WTC11 (cell line): Measurements from ENCODE around the gene GNA12. TPM values are rescaled to one million over a fixed set of nuclear protein-coding genes. Genes with fewer than 3 reads are reported as not detected.
A peak's percentile ranks its signal among the peaks of the same experiment; 100 is the strongest.

Experiments
- ATAC-seq: fragments of 200-7000 bp; cut with Tn5 transposase; 2 replicates; pipeline ENCODE4 v1.10.0; 2021; ENCODE audit warnings: mild to moderate bottlenecking, moderate library complexity
- CTCF ChIA-PET: fragments of 300-600 bp; sonication (Branson Sonifier 250); formaldehyde crosslinking; loops from one replicate; lab custom pipeline; 2021; ENCODE audit warnings: antibody characterized with exemption; lab: Charles Lee
- POLR2A ChIA-PET: fragments of 350-600 bp; sonication (Branson Sonifier 250); formaldehyde crosslinking; loops from one replicate; lab custom pipeline; 2021; ENCODE audit warnings: antibody characterized with exemption; lab: Charles Lee
- DNase-seq: peaks from one replicate; pipeline ENCODE4 v3.0.0; 2021; ENCODE audit warnings: low spot score
- H3K27ac Mint-ChIP-seq: 2 replicates; pipeline ENCODE4 v1.8.0; 2021; ENCODE audit warnings: mixed read lengths
- H3K27me3 Mint-ChIP-seq: 2 replicates; pipeline ENCODE4 v1.8.0; 2021; ENCODE audit warnings: low read depth, mild to moderate bottlenecking, moderate library complexity, mixed read lengths
- H3K36me3 Mint-ChIP-seq: 2 replicates; pipeline ENCODE4 v1.8.0; 2021; ENCODE audit warnings: mixed read lengths
- H3K4me1 Mint-ChIP-seq: 2 replicates; pipeline ENCODE4 v1.8.0; 2022; ENCODE audit warnings: mixed read lengths
- H3K4me3 Mint-ChIP-seq: 2 replicates; pipeline ENCODE4 v1.8.0; 2021; ENCODE audit warnings: mild to moderate bottlenecking, moderate library complexity, mixed read lengths
- H3K9me3 Mint-ChIP-seq: 2 replicates; pipeline ENCODE4 v1.8.0; 2021; ENCODE audit warnings: mixed read lengths
- ATF2 ChIP-seq: sonication (generic); formaldehyde crosslinking; IDR thresholded peaks from 2 replicates; pipeline ENCODE4 v1.8.1; 2022; ENCODE audit warnings: low read depth, missing genetic modification reagents, borderline replicate concordance
- CREB1 ChIP-seq: sonication (generic); formaldehyde crosslinking; IDR thresholded peaks from 2 replicates; pipeline ENCODE4 v1.8.0; 2023; ENCODE audit warnings: mild to moderate bottlenecking, missing genetic modification reagents
- CREM ChIP-seq: sonication (generic); formaldehyde crosslinking; IDR thresholded peaks from 2 replicates; pipeline ENCODE4 v1.8.1; 2022; ENCODE audit warnings: mild to moderate bottlenecking, missing genetic modification reagents, moderate library complexity
- ESRRA ChIP-seq: sonication (generic); formaldehyde crosslinking; IDR thresholded peaks from 2 replicates; pipeline ENCODE4 v1.8.1; 2022; ENCODE audit warnings: mild to moderate bottlenecking, missing genetic modification reagents, borderline replicate concordance
- FOXJ3 ChIP-seq: sonication (generic); formaldehyde crosslinking; IDR thresholded peaks from 2 replicates; pipeline ENCODE4 v1.9.0; 2021; ENCODE audit warnings: missing genetic modification reagents, mild to moderate bottlenecking, borderline replicate concordance
- FOXK1 ChIP-seq: sonication (generic); formaldehyde crosslinking; IDR thresholded peaks from 2 replicates; pipeline ENCODE4 v1.8.0; 2022; ENCODE audit warnings: mild to moderate bottlenecking, moderate library complexity, missing genetic modification reagents
- FOXP4 ChIP-seq: sonication (generic); formaldehyde crosslinking; IDR thresholded peaks from 2 replicates; pipeline ENCODE4 v1.8.0; 2022; ENCODE audit warnings: mild to moderate bottlenecking, missing genetic modification reagents
- GRHL2 ChIP-seq: fragments of 250-450 bp; sonication (Bioruptor Pico); IDR thresholded peaks from 2 replicates; pipeline ENCODE4 v1.8.0; 2022; ENCODE audit warnings: mild to moderate bottlenecking, moderate library complexity; ENCODE audit not compliant: insufficient replicate concordance, severe bottlenecking
- IRF1 ChIP-seq: sonication (generic); formaldehyde crosslinking; IDR thresholded peaks from 2 replicates; pipeline ENCODE4 v1.8.0; 2023; ENCODE audit warnings: missing genetic modification reagents
- IRF2 ChIP-seq: sonication (generic); formaldehyde crosslinking; IDR thresholded peaks from 2 replicates; pipeline ENCODE4 v1.8.0; 2022; ENCODE audit warnings: low read depth, missing genetic modification reagents, borderline replicate concordance
- JUN ChIP-seq: sonication (generic); formaldehyde crosslinking; IDR thresholded peaks from 2 replicates; pipeline ENCODE4 v1.8.0; 2023; ENCODE audit warnings: mild to moderate bottlenecking, missing genetic modification reagents
- MAX ChIP-seq: sonication (generic); formaldehyde crosslinking; IDR thresholded peaks from 2 replicates; pipeline ENCODE4 v1.8.0; 2022; ENCODE audit warnings: mild to moderate bottlenecking, missing genetic modification reagents
- MLX ChIP-seq: sonication (generic); formaldehyde crosslinking; IDR thresholded peaks from 2 replicates; pipeline ENCODE4 v1.8.1; 2023; ENCODE audit warnings: mild to moderate bottlenecking, missing genetic modification reagents, moderate library complexity
- MXD4 ChIP-seq: fragments of 250-450 bp; sonication (Bioruptor Pico); IDR thresholded peaks from 2 replicates; pipeline ENCODE4 v1.8.0; 2021; ENCODE audit warnings: mild to moderate bottlenecking, moderate library complexity, borderline replicate concordance
- NFE2L1 ChIP-seq: sonication (generic); formaldehyde crosslinking; IDR thresholded peaks from 2 replicates; pipeline ENCODE4 v1.8.1; 2023; ENCODE audit warnings: missing genetic modification reagents
- PRDM15 ChIP-seq: sonication (generic); formaldehyde crosslinking; IDR thresholded peaks from 2 replicates; pipeline ENCODE4 v1.8.0; 2022; ENCODE audit warnings: missing genetic modification reagents
- SMAD3 ChIP-seq: sonication (generic); formaldehyde crosslinking; IDR thresholded peaks from 2 replicates; pipeline ENCODE4 v1.8.0; 2022; ENCODE audit warnings: missing genetic modification reagents, mild to moderate bottlenecking, borderline replicate concordance
- TEAD4 ChIP-seq: sonication (generic); formaldehyde crosslinking; IDR thresholded peaks from 2 replicates; pipeline ENCODE4 v1.8.0; 2022; ENCODE audit warnings: mild to moderate bottlenecking, missing genetic modification reagents
- ZNF263 ChIP-seq: sonication (generic); formaldehyde crosslinking; IDR thresholded peaks from 2 replicates; pipeline ENCODE4 v1.8.1; 2022; ENCODE audit warnings: low read depth, mild to moderate bottlenecking, moderate library complexity, missing genetic modification reagents
- ZNF317 ChIP-seq: sonication (generic); formaldehyde crosslinking; IDR thresholded peaks from 2 replicates; pipeline ENCODE4 v1.8.1; 2023; ENCODE audit warnings: low read depth, mild to moderate bottlenecking, moderate library complexity, missing genetic modification reagents, borderline replicate concordance
- ZNF425 ChIP-seq: fragments of 250-450 bp; sonication (Bioruptor Pico); conservative IDR thresholded peaks from 2 replicates; pipeline ENCODE4 v1.9.0; 2021; ENCODE audit warnings: mild to moderate bottlenecking
- total RNA-seq: library from RNA; stranded (reverse); gene quantifications from 3 replicates; pipeline ENCODE4 v1.2.3, GENCODE V29; 2021

Gene GNA12
- total RNA-seq, 1 experiment from 2014 or later = 99.6 TPM

GRCh38 chr7:2824678-2825461, 19.2 kb downstream of the GNA12 start:
- H3K9me3 Mint-ChIP-seq = no peaks in the 10 kb centered on the region
- peak overlapping the region; percentile 98 for H3K27ac Mint-ChIP-seq
- peaks cover 10% of the 10 kb centered on the region for H3K36me3 Mint-ChIP-seq
- H3K27me3 Mint-ChIP-seq = no peaks in the 10 kb centered on the region
- DNase-seq (peak; percentile 66), ATAC-seq (peak; percentile 79)
- H3K4me1 Mint-ChIP-seq = peaks cover 92% of the 10 kb centered on the region
- ChIA-PET CTCF (interaction anchor here (0.5 to 1.9 kb wide), 18 partner anchors 10 to 240 kb away, joined by 3 to 15 read pairs (median 4); no protein-coding TSS in a partner anchor), POLR2A (interaction anchor here (0.6 to 1.5 kb wide), 8 partner anchors 10 to 106 kb away, joined by 3 to 6 read pairs (median 3); no protein-coding TSS in a partner anchor)
- peak overlapping the region; percentile 66 for H3K4me3 Mint-ChIP-seq
- TF ChIP-seq IRF1 (CRISPR knock-in tag) (no peak), ZNF317 (no peak), MAX (CRISPR knock-in tag) (peak; percentile 77; the same call in 1 of the 2 replicates), FOXK1 (no peak; the same call in 1 of the 2 replicates), ESRRA (no peak), PRDM15 (CRISPR knock-in tag) (no peak), GRHL2 (CRISPR knock-in tag) (no peak), FOXP4 (no peak), CREB1 (no peak), ATF2 (CRISPR knock-in tag) (no peak), ZNF425 (CRISPR knock-in tag) (no peak), FOXJ3 (no peak), CREM (CRISPR knock-in tag) (no peak), SMAD3 (CRISPR knock-in tag) (no peak), NFE2L1 (CRISPR knock-in tag) (no peak), MXD4 (CRISPR knock-in tag) (no peak), TEAD4 (CRISPR knock-in tag) (no peak), MLX (CRISPR knock-in tag) (no peak), ZNF263 (no peak), IRF2 (no peak), JUN (CRISPR knock-in tag) (no peak)
